ENCODE measurements around the gene TCEAL1.
A peak's percentile ranks its signal among the peaks of the same experiment; 100 is the strongest.
"Not testable (repeated sequence)": the region's sequence is repeated elsewhere in the genome, so short reads cannot be mapped to it uniquely, and the experiment has no call there.

Gene TCEAL1

DNA sequence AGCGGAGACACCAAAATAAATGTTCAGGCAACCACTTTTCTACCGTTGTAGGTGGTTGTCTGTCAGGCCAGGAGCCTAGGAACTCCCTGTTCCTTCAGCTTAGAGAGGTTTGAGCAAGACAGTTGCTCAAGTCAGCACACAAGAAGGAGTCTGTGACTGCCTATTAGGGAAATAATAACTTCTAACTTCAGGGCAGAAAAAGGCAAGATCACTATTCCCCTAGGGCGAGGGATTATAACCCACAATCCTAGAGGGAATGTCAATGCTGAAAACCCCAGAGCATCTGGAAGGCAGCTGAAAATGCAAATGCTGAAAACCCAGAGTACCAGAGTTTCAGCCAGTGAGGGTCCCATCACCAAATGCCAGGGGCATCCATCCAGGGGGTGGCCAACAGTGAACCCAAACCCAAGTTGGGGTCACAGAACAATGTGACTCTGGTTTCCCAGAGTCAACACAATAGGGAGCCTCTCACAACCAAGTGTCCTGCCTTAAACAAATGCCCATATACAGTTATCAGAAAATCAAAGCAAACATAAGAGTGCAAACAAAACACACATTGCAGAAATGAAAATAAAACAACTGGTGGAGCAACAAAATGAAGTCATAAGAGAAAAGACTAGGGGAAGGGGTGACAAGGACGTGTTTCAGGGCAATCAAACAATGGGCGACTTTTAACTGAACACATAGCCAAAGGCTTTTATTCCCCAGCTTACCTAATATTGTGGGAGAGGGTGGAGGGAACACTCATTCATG is 30.1 kb downstream of the TCEAL1 start:
- peaks cover 13% of the 10 kb centered on the region for H3K27me3 Mint-ChIP-seq (ENCODE audit: low read depth, poor library complexity)
- H3K36me3 Mint-ChIP-seq (ENCODE audit: low read depth): no peaks in the 10 kb centered on the region
- H3K4me1 Mint-ChIP-seq: peaks cover 22% of the 10 kb centered on the region
- peak overlapping the region; percentile 12 for H3K27ac Mint-ChIP-seq
- H3K4me3 Mint-ChIP-seq: no peak overlapping the region
- no peak for TF ChIP-seq CTCF (IDR thresholded peaks at IDR 0.05)
- peaks cover 34% of the 10 kb centered on the region for H3K9me3 Mint-ChIP-seq
- no peak for DNase-seq

- not testable (repeated sequence) for H3K36me3 Mint-ChIP-seq (ENCODE audit: low read depth)
These were observed 30.7 kb downstream of the TCEAL1 start for GRCh38 chrX:103659460-103659859.

DNA sequence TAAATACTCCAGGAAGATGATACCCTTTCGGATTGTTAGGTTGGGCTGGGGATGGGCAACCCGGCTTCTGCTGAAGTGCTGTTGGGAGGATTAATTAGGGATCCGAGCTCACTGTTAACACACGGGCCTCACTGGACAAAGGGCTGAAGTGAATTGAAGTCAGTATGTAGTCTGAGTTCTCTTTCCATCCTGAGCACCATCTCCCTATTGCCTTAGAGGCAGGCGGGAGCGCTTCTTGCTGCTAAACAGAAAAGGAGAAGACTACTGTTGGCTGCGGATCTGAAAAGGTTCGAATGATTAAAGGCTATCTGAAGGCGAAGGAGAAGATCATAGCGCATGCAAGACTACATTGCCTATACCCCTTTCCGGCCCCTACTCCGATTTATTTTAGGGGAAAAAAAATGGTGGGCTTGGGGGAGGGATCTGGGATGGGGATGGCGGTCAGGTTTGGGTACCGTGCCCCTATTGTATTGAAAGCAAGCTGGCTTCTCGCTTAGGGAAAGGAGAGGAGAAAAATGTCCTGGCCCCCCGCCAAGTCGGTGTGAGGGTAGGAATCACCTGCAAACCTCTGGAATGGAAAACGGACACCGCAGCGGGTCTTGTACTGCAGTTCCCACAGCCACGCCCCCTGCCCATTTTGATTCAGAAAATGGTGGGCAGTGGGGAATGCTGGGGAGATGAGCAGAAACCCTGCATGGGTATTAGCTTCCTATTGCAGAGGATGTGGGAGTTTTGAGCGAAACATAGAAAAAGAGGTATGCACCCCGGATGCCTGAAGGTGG is 35.4 kb downstream of the TCEAL1 start:
- H3K36me3 Mint-ChIP-seq (ENCODE audit: low read depth): no peaks in the 10 kb centered on the region
- H3K4me1 Mint-ChIP-seq: peaks cover 8% of the 10 kb centered on the region
- peaks cover 34% of the 10 kb centered on the region for H3K27me3 Mint-ChIP-seq (ENCODE audit: low read depth, poor library complexity)
- H3K27ac Mint-ChIP-seq: no peak overlapping the region
- peaks cover 22% of the 10 kb centered on the region for H3K9me3 Mint-ChIP-seq
- TF ChIP-seq CTCF (IDR thresholded peaks at IDR 0.05): no peak
- H3K4me3 Mint-ChIP-seq: peak overlapping the region; percentile 74
- peak; percentile 10 for DNase-seq

More at GRCh38 chrX:103659460-103659859, 30.7 kb downstream of the TCEAL1 start:
- H3K9me3 Mint-ChIP-seq: peaks cover 32% of the 10 kb centered on the region
- not testable (repeated sequence) for H3K4me3 Mint-ChIP-seq, DNase-seq, H3K27ac Mint-ChIP-seq
- H3K27me3 Mint-ChIP-seq (ENCODE audit: low read depth, poor library complexity): peaks cover 19% of the 10 kb centered on the region
- peaks cover 26% of the 10 kb centered on the region for H3K4me1 Mint-ChIP-seq

DNA sequence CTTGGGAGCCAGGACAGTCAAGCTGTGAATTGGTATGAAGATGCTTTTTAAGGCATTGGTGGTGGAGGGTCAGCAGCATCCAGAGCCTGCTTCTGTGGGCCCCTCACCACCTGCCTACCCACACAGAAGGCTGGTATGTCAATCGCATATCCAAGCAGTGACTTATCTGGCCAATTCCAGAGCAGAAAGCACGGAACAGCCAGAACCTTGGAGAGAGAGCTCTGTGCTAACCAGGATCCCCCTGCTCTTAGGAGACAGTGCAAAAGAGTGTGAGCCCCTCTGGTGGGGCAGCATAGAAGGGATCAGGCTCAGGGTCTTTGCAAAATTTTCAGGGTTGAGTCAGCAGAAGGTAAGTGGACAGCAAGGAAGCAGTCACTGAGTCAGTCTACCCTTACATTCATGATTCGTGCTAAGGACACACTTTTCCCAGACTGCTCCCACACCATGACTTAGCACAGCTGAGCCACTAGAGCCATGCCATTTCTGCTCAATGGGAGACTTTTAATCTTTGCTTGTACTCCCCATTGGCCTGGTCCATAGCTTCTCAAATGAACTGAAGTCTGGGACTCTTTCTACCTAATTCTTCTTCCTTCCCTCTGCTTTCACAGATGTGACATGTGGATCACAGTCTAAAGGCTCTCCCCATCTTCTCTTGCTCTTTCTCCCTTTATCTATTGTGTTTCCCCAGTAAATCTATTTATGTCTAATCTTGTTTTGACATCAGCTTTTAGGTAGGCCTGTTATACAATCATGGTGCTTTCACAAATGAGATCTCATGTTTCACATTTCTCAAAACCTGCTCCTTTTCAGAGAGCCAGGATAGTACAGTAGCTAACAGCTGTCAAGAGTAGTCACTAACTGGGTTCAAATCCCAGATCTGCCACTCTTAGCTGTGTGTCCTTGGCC is 37.7 kb downstream of the TCEAL1 start:
- Mint-ChIP-seq H3K9me3 (peaks cover 16% of the 10 kb centered on the region), H3K4me1 (peaks cover 8% of the 10 kb centered on the region), H3K27ac (no peak overlapping the region), H3K36me3 (ENCODE audit: low read depth) (no peaks in the 10 kb centered on the region), H3K4me3 (no peak overlapping the region), H3K27me3 (ENCODE audit: low read depth, poor library complexity) (peaks cover 32% of the 10 kb centered on the region)
- TF ChIP-seq CTCF (IDR thresholded peaks at IDR 0.05): no peak
- no peak for DNase-seq

DNA sequence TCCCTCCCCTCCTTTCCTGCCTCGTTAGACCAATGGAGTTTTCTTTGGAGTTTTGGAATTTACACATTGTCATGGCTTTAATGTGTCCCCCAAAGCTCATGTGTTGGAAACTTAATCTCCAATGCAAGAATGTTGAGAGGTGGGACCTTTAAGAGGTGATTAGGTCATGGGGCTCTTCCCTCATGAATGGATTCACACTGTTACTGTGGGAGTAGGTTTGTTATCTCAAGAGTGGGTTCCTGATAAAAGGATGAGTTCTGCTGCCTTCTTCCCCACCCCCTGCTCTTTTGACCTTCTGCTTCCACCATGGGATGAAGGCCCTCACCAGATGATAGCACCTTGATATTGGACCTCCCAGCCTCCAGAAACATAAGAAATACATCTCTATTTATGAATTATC is 41.0 kb downstream of the TCEAL1 start:
- Mint-ChIP-seq H3K27ac (no peak overlapping the region), H3K36me3 (ENCODE audit: low read depth) (no peaks in the 10 kb centered on the region), H3K9me3 (peaks cover 8% of the 10 kb centered on the region), H3K4me1 (no peaks in the 10 kb centered on the region), H3K4me3 (no peak overlapping the region), H3K27me3 (ENCODE audit: low read depth, poor library complexity) (peaks cover 17% of the 10 kb centered on the region)
- TF ChIP-seq CTCF (IDR thresholded peaks at IDR 0.05): no peak
- DNase-seq: no peak

Measured in nephron progenitor cell (in vitro differentiated cells).